Cortex of kidney (tissue), 1 donor: ENCODE data around the gene FNDC3B.

Experiments used
- DNase-seq: peaks from one replicate; lab custom pipeline; 2025; lab: John Stamatoyannopoulos, UW

The FNDC3B gene

DNA sequence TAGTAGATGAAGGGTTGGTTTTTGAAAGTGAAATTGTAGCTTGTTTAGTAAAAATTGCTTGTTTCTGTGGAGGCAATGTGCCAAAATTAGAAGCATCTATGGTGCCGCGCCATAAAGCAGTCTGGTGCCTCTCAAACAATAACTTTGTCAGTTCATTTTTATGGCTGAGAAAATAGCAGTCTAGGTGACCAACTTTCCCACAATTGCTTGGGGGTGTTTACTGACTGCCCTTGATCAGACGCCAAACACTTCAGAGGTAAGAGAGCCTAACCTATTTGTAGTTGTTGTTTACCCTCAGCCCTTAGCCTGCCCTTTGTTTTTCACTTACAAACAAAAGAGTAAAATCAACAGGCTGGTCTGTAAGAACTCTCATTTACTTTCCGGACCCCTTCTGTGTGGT is 174.5 kb downstream of the FNDC3B start:
- DNase-seq = no peak

DNA sequence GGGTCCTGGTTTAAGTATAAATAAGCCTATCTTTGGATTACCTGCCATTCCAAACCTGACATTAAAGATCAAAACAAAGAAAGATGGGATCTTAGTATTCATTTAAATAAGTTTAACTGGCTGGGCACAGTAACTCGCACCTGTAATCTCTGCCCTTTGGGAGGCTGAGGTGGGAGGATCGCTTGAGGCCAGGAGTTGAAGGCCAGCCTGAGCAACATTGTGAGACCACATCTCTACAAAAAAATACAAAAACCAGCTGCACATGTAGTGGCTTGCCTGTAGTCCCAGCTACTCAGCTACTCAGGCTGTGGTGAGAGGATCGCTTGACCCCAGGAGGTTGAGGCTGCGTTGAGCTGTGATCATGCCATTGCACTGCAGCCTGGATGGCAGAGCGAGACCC is 176.9 kb downstream of the FNDC3B start:
- no peak for DNase-seq

DNA sequence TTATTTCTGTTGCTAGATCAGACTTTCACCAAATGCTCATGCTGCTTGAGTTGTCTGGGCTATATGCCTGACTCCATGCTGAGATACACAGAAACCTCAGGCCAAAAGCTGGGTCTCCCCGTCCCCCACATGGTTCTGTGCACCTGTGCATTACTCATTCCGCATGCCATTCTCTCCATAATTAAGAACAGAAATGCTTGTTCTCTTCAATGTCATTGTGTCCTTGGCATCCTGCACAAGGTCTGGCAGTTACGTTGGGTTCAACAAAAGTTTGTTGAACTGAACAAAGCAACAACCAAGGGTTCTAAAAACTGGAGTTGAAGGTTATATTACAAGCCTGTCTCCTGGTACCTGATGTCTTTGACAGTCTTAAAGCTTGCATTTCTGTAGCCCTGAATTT is 177.5 kb downstream of the FNDC3B start:
- no peak for DNase-seq

DNA sequence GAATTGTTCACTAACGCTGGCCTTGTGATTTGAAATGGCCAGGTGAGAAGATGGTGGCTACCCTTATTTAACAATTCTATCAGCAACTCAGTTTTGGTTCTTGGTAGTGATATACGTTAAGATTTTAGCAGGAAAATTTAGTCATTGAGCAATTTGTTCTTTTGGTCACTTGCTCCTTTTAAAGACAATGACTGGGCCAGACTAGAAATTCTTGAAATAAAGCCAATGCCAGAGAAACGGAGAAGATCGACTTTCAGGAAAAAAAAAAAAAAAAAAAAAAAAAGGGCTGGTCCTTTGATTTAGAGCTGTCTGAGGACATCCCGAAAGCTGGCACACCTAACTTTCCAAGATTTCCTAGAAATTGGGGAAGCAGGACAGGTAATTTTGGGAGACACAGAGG is 178.5 kb downstream of the FNDC3B start:
- DNase-seq = no peak

DNA sequence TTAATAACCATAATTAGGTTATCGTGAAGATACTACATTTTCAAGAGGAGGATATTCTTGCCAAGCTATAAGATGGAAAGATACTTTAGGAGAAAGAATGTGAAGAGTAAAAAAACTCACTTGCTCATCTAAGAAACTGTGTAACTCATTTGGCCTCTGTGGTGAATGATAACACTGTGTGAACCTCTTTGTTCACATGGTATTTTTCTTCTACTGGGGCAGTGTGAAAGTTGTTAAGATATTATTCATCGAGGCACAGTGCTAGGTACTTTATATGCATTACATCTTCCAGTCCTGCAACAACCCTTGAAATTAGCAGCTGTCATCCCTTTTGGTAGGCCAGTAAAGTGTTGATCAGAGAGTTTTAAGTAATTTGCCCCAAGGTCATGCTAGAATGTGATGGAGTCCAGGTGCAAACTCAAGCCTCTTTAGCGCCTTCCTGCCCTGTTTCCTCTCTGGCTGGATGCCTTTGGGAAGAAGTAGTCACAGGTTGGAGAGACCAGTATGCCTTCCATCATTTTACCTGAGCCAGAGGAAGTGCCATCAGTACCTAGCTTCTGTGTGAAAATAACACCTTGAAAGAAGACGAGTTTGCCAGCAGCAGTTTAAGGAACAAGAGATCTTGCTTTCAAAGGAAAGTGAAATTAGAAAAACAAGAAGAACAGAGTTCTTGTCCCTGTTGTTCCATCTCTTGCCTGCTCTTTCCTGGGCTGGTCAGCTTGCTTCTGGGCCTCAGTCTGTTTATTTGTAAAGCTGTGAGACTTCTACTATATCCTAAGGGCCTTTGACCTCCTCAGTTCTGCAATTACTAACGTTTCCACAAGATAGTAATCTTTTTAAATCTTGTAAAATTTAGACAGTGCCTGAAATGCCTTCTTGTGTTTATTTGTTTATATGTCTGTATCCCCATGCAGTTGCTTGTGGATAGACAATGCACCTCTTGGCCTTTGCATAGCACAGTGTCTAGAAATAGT is 179.3 kb downstream of the FNDC3B start:
- no peak for DNase-seq

DNA sequence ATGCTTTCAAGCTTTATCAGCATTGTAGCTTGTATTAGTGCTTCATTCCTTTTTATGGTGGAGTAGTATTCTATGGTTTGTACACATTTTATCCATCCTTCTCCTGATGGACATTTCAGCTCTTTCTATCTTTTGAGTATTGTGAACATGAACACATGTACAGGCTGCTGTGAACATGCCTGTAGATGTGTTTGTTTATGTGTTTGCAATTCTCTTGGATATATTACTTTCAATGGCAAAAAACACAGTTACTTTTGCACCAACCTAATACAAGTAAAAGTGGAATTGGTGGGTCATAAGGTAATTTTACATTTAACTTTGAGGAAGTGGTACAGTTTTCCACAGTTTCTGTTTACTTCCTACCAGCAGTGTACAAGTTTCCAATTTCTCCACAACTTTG is 180.4 kb downstream of the FNDC3B start:
- DNase-seq = no peak

DNA sequence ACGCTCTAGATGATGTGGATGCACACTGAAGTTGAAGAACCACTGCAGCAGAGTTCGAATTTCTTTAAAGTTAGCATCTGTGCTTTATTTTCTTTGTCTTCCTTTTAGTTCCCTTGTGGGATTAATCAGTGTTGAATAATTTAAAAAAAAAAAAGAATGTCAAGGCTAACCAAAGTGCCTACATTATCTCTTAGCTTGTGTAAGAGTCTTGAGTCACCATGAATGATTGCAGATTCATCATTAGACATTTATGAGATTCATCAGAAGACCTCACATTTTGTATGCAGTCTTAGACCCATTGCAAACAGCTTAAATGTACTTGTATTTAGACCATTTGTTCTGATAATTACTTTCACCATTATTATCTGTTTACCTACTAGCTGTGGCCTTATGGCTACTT is 182.2 kb downstream of the FNDC3B start:
- no peak for DNase-seq

- DNase-seq = no peak
Observed at GRCh38 chr3:172222478-172223071, 183.2 kb downstream of the FNDC3B start.

DNA sequence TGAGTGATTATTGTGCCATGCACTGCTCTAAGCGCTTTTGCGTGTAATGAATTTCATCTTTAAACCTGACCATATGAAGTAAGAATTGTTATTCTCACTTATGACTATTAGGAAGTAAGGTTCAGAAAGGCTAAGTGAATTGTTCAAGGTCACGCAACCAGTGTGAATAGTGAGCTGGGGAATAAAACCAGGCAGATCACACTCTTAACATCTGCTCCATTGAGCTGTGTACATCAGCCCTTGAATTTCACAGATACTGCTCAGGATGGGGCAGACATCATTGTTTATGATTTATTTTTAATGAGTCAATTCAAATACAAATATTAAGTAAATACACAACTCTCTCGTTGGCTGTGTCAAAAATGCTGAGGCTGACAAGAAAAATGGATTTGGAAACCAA is 184.5 kb downstream of the FNDC3B start:
- DNase-seq = no peak

- DNase-seq = no peak
Observed at GRCh38 chr3:172224560-172225214, 185.3 kb downstream of the FNDC3B start.

DNA sequence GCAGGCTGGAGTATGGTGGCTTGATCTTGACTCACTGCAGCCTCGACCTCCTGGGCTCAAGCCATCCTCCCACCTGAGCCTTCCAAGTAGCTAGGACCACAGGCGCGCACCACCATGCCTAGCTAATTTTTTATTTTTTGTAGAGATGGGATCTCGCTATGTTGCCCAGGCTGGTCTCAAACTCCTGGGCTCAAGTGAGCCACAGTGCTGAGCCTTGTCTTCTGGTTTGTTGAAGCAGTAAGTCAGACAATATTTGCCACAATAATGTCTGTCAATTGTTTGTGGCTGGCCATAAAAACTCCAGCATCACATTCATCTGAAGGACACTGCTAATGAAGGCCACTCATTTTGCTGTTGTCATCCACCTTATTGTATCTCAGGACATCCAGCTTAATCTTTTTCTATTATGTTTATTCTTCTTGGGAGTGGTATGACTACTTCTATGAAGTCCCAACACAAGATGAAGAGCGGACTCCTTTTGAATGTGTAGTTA is 185.9 kb downstream of the FNDC3B start:
- no peak for DNase-seq

DNA sequence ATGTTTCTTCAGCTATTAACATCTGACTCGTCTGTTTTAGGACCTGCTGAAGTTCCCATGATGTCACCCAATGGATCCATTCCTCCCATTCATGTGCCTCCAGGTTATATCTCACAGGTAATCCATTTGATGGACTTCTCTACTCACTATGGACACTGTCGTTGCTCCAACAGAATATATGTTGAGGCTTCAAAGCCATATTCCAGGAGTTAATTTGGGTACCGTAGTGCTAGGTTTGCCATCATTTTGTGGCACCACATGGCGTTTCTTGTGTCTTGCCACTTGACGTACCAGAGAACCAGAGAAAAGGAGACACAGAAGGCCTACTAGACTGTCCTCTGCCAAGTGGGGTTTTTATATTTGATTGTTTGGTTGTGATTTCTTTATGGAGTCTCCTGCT is 187.5 kb downstream of the FNDC3B start:
- no peak for DNase-seq

GRCh38 chr3:172227340-172228035 is 188.1 kb downstream of the FNDC3B start:
- no peak for DNase-seq

DNA sequence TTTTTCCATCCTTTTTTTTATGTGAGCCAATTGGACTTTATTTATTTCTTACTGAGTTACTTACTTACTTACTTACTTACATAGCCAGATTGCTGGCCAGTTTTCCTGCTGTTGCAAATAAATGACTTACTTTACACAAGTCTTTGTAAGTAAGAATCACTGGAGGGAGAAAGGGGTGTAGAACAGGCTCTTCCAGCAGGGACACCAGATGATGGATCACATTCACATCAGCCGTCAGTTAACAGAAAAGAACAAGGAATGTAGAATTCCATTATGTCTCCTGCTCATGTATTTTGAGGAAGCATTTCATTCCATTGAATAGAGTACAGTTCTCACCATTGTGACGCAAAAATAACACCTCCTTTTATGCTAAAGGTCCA is 188.6 kb downstream of the FNDC3B start:
- no peak for DNase-seq

GRCh38 chr3:172229462-172229861 is 190.1 kb downstream of the FNDC3B start:
- no peak for DNase-seq

- DNase-seq = no peak
Observed at GRCh38 chr3:172231318-172231901, 192.0 kb downstream of the FNDC3B start.

DNA sequence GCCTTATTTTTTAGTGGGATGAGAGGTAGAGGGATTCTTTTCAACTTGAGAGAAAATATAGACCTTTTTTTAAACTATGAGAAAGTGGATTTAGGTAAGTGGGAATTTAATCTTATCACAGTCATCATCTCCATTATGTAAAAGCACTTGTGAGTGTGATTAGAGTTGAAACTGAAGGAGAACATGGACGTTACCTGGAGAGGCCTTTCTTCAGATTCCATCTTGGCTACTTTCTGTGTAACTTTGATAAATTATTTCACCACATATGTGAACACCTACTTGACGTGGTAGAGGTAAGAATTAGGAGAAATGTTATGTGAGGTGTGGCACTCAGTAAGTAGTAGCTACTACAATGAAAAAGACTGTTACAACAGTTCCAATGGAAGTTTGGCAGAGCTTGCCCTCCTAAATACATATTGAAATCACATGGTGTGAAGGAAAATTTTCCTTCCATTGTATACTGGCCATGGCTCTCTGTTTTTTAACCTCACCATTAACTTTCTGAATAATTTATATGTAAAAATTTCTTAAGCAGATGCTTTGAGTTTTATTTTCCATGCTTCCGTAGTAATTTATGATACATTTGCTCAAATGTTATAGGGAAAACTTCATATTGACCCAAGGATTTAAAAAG is 193.3 kb downstream of the FNDC3B start:
- no peak for DNase-seq

GRCh38 chr3:172233474-172234277 is 194.3 kb downstream of the FNDC3B start:
- no peak for DNase-seq

- DNase-seq = no peak
Observed at GRCh38 chr3:172235698-172236097, 196.3 kb downstream of the FNDC3B start.
